ENCODE data around the gene IMPACT.

GRCh38 chr18:24420551-24420950 lies 5.9 kb upstream of the IMPACT start:
- TF ChIP-seq CTCF (IDR thresholded peaks at IDR 0.05) (no peak), POLR2A (IDR thresholded peaks at IDR 0.05) (no peak)

All from sigmoid colon (tissue), 3 donors.